ENCODE data around the gene LAMC3. TPM values are rescaled to one million over a fixed set of nuclear protein-coding genes. Genes with fewer than 3 reads are reported as not detected.

LAMC3 gene
- total RNA-seq = 0.68 and 1.0 TPM in 2 replicates
- long read RNA-seq, partial matches to known transcripts = 1 of 1 reads
- long read RNA-seq, other reads (novel, unspliced or antisense) = 0 of 1 reads

DNA sequence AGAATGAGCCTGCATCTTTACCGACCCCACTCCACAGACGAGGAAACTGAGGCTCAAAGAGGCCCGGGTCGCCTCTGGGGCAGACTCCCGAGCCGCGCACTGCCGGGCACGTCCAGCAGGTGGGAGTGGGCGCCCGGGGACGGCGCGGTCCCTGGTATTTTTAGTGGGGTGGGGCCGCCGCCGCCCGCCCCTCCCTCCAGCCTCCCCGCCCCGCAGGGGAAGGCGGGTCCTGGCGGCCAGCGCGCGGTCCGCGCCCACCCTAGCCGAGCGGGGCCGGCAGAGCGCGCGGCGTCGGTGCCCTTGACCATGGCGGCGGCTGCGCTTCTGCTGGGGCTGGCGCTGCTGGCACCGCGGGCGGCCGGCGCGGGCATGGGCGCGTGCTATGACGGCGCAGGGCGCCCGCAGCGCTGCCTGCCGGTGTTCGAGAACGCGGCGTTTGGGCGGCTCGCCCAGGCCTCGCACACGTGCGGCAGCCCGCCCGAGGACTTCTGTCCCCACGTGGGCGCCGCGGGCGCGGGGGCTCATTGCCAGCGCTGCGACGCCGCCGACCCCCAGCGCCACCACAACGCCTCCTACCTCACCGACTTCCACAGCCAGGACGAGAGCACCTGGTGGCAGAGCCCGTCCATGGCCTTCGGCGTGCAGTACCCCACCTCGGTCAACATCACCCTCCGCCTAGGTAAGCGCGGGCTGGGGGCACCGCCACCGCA, at the start of gene LAMC3:
LAMC3 (plus strand) TSS at position 266 of the 710 bp plus-strand sequence; CDS start at position 307, 41 bp downstream.
- Mint-ChIP-seq H3K9me3 (ENCODE audit: unreplicated experiment) (no peaks in the 10 kb centered on the region), H3K27me3 (ENCODE audit: unreplicated experiment) (peaks cover 23% of the 10 kb centered on the region), H3K27ac (ENCODE audit: unreplicated experiment) (no peak within 1 kb of the TSS), H3K36me3 (ENCODE audit: unreplicated experiment) (no peaks in the 10 kb centered on the region), H3K4me1 (ENCODE audit: unreplicated experiment) (peaks cover 26% of the 10 kb centered on the region), H3K4me3 (ENCODE audit: unreplicated experiment) (peak within 1 kb of the TSS; percentile 58)
- DNase-seq (ENCODE audit: extremely low spot score, unreplicated experiment) = no peak
- TF ChIP-seq, protein P1, sequence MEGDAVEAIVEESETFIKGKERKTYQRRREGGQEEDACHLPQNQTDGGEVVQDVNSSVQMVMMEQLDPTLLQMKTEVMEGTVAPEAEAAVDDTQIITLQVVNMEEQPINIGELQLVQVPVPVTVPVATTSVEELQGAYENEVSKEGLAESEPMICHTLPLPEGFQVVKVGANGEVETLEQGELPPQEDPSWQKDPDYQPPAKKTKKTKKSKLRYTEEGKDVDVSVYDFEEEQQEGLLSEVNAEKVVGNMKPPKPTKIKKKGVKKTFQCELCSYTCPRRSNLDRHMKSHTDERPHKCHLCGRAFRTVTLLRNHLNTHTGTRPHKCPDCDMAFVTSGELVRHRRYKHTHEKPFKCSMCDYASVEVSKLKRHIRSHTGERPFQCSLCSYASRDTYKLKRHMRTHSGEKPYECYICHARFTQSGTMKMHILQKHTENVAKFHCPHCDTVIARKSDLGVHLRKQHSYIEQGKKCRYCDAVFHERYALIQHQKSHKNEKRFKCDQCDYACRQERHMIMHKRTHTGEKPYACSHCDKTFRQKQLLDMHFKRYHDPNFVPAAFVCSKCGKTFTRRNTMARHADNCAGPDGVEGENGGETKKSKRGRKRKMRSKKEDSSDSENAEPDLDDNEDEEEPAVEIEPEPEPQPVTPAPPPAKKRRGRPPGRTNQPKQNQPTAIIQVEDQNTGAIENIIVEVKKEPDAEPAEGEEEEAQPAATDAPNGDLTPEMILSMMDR (IDR thresholded peaks at IDR 0.05) = peak; percentile 58

DNA sequence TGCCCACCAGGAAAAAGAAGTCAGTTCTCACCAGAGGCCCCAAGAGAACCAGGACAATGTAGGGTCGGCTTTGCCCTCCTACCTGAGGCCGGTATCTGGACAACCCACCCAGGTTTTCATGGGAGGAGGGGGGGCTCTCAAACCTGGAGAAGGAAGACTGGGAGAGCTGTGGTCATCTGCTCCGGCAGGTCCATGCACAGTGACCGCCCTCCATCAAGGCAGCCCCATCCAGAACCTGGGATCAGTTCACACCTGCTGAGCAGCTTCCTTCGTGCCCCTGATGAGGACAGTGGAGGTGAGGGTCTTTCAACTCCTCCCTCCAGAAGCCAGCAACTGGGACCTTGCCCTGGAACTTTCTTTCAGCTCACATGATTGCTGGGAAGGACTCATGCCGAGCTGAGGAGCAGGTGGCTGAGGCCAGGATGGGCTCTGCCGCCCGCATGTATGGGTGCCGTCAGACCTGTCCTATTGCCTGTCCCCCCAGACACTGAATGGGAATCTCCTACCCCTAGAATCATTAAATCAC, 49.1 kb upstream of the LAMC3 start:
- Mint-ChIP-seq H3K36me3 (ENCODE audit: unreplicated experiment) (no peaks in the 10 kb centered on the region), H3K4me3 (ENCODE audit: unreplicated experiment) (no peak overlapping the region), H3K9me3 (ENCODE audit: unreplicated experiment) (no peaks in the 10 kb centered on the region), H3K27me3 (ENCODE audit: unreplicated experiment) (no peaks in the 10 kb centered on the region), H3K27ac (ENCODE audit: unreplicated experiment) (no peak overlapping the region), H3K4me1 (ENCODE audit: unreplicated experiment) (peaks cover 28% of the 10 kb centered on the region)
- TF ChIP-seq, protein P1 (IDR thresholded peaks at IDR 0.05) = no peak
- DNase-seq (ENCODE audit: extremely low spot score, unreplicated experiment) = no peak

DNA sequence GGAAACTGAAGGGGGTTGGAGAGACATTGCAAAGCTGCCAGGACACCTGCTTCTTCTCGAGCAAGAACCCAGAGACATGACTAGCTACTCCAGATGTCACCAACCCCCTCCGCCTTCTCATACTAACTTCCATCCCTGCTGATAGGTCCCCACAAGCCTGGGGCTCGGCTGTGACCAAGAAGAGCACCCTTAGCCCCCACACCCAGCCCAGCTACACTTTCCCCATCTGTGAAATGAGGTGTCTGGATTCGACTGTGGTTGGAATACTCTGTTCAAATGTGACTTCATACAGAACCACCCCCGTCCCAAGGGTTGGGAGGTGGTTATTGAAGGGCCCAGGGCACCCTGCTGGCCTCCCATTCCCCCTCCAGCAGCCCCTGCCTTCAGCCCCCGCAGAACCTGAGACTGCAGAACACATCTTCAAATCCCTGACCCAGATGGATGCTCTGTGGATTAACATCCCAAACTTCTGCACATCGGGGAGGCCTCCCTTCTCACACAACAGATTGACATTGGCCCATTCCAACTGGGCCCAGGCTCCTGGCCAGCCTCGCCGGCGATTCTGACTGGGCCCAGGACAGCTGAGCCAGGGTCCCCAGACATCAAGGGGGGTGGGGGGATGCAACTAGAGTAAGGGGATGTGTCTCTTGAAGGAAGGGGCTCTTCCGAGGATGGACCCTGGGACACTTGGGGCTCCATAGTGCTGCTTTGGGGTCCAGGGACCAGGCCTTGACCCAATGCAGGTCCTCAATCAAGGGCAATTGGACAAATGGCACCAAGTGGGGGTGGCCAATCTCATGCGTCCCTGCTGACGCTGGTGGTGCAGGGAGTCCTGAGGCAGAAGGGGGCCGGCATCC, 48.2 kb upstream of the LAMC3 start:
- DNase-seq (ENCODE audit: extremely low spot score, unreplicated experiment) = no peak
- H3K9me3 Mint-ChIP-seq (ENCODE audit: unreplicated experiment) = no peaks in the 10 kb centered on the region
- TF ChIP-seq, protein P1 (IDR thresholded peaks at IDR 0.05) = no peak
- no peak overlapping the region for H3K27ac Mint-ChIP-seq (ENCODE audit: unreplicated experiment)
- H3K4me1 Mint-ChIP-seq (ENCODE audit: unreplicated experiment) = peaks cover 28% of the 10 kb centered on the region
- H3K4me3 Mint-ChIP-seq (ENCODE audit: unreplicated experiment) = no peak overlapping the region
- H3K36me3 Mint-ChIP-seq (ENCODE audit: unreplicated experiment) = no peaks in the 10 kb centered on the region
- H3K27me3 Mint-ChIP-seq (ENCODE audit: unreplicated experiment) = no peaks in the 10 kb centered on the region

DNA sequence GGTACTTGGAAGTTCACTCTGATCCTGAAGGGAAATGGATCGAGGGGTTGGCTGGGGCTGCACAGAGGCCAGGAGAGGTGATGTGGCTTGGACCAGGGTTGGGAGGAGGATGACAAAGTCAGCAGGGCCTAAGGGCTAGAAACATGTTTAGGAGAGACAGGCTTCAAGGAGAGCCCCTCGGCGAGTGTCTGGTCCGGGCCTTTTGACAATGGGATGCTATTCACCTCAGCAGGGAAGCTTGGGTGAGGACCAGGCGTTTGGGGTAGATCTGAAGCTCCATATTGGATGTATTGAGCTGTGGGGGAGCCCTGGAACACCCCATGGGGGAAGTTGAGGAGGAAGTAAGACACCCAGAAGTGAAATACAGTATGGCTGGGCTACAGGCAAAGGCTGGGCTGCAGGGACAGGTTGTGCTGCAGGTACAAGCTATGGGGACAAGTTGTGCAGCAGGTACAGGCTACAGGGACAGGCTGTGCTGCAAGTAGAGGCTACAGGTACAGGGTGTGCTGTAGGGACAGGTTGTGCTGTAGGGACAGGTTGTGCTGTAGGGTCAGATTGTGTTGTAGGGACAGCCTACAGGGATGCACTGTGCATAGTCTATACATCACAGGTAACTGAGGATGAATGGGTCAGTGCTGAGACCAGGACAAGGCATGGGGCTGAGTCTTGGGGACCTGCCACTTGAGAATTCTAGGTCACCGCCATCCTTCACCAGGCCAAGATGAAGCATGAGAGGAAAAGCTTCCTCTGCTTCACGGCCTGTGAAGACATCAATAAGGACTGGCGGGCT, 47.3 kb upstream of the LAMC3 start:
- DNase-seq (ENCODE audit: extremely low spot score, unreplicated experiment) = no peak
- no peaks in the 10 kb centered on the region for H3K36me3 Mint-ChIP-seq (ENCODE audit: unreplicated experiment)
- no peak overlapping the region for H3K4me3 Mint-ChIP-seq (ENCODE audit: unreplicated experiment)

More for the DNA sequence above, 47.3 kb upstream of the LAMC3 start:
- Mint-ChIP-seq H3K9me3 (ENCODE audit: unreplicated experiment) (no peaks in the 10 kb centered on the region), H3K27ac (ENCODE audit: unreplicated experiment) (peak overlapping the region; percentile 89), H3K4me1 (ENCODE audit: unreplicated experiment) (peaks cover 22% of the 10 kb centered on the region), H3K27me3 (ENCODE audit: unreplicated experiment) (no peaks in the 10 kb centered on the region)
- TF ChIP-seq, protein P1 (IDR thresholded peaks at IDR 0.05) = no peak
